ENCODE data around the gene SND1.

Gene SND1

GRCh38 chr7:127769696-127770400 is 117.9 kb downstream of the SND1 start:
- DNase-seq = no peak

DNA sequence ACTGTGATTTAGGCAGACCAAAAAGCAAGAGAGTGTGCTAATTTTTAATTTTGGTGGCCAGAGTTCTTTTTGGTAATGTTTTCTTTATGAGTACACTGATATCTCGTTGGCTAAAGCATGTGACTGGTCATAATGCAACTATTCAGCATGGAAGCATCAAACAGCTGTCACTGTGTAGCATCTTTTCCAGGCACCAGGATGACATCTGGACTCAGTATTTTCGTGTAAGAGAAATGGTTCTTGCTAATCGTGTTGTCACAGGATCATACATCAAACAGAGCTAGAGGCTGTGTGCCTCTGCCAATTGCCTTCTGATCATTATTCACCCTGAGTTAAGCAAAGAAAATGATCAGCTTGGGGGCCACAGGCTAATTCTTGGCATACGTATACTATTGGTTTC is 118.9 kb downstream of the SND1 start:
- no peak for DNase-seq

DNA sequence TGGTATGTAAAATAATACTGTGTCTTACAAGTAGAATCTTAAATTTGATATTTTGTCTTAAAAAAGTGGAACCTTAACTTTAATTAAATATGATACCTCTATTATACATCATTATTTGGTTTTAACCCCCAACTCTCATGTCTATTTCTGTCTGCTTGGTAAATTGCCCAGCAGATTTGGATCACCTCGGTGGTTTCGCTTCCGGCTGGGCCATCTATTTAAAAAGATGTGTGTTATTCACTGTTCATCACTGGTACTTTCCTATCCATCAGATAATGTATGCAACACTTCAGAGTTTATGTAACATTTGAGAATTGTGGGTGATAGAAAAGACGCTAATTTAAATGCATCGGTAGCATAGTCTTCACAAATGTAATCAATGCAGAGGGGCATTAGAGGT is 119.7 kb downstream of the SND1 start:
- DNase-seq = no peak

DNA sequence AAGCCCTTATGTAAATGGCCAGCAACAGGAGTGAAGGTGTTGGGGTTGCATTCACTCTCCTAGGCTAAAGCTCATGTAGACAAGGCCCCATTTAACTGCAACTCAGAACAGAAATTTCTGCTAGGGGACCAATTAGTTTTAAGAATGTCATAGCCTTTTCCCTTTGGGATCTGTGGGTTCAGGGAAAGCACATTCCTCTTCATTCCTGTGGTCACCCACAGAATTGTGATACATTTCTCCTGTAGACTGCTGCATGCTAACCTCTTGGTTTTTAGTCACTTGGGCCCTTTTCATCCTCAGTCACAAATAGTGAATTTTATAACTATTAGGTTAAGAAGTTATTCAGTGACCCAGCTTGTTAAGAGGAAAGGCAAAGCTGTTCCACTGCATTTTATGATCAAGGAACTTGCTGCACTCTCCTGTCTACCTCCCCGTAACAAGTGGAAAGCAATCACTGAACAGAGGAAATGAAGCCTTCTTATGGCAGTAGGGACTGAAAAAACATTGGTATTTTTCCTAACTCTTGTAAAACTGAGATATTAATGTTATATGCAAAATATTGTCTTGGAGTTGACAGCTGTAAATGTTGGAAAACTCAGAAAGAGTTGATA is 124.9 kb downstream of the SND1 start:
- DNase-seq = no peak

DNA sequence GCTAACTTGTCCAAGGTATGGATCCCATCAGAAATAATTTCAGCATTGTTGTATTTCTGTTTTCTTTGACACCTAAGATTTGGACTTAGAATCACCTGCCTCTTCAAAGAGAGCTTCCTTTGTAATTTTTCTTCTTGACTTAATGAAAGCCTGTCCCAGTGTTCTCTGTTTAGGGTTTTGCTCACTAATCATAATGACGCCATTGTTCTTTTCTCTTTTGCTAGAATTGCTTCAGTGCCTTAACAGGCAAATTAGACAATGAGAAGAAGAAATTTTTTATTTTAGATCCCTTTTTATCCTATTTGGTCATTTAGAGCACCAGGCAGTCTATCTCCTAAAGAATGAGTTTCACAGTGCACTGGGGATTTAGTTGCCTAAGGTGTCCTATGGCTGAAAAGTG is 128.5 kb downstream of the SND1 start:
- DNase-seq = no peak

GRCh38 chr7:127781081-127781480 is 129.1 kb downstream of the SND1 start:
- DNase-seq = peak; percentile 19 to 34

DNA sequence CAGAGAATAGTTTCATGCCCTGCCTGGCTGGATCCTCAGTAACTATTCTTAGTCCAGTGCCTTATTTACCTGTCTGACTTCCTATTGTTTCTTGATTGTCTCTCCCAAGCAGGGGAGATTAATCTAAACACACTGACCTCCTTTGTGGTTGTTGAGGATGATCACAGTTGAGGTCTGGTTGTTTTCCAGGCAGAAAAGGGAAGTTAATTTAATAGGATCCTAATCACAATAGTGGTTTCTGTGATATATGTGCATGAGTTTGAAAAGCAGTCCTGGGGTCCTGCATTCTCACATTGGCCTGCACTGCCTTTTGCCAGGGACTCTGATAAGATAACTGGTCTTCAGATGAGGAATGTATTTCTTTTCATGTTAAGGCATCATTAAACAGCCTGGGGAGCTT is 130.1 kb downstream of the SND1 start:
- peak; percentile 25 to 27 for DNase-seq

DNA sequence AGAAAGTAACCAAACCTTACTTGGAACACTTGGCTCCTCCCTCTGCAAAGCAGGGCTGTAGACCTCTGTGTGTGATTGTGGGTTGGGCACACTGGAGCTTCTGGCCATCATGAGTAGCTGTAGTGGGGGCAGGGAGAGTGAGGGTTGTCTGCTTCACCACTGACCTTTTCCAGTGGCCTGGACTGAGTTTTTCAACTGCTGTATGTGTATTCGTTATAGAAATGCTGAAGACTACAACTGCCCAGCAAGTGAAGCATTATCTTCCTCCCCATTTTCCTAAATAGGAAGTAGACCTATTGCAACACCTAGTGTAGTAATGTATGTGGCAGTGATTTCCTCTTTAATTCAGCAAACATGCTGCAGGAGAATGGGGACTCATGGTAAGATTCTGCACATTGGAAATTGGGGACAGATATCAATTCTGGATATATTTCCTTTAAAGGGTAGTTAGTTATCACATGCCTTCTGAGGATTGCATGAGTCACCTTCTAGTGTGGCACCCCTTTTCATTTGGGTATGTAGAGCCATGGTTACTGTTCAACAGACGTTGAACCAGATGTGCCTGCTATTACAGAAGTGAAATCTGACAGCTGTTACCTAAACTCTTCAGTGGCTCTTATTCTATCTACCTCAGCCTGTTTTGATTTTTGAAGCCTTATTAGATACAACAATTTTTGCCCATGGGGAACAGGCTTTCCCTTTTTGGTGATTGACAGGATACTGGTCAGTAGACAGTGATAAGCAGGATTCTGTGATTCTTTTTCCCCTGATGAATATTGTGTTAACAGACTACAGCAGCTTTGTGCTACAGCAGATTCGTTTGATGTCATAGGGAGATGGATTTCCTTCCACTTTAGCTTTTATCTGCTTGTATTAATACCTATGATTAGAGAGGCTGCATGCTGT is 130.9 kb downstream of the SND1 start:
- peak; percentile 77 to 92 for DNase-seq

DNA sequence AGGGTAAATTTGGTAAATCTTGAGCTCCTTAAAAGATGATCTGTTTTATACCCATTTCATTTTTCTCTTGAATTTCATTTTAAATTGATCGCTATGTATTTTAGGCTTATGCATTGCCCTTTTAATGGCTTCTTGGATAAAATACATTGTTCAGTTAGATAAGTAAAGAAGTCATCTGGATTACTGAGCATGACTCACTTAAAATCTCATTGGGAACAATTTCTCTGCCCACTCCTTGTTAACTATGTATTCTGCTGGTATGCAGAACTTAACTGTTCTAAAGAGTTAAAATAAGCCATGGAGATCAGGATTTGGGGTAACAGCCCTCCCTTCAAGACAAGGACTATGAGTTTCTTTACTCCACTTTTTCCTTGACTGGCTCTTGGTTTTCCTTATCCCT is 134.2 kb downstream of the SND1 start:
- no peak for DNase-seq

DNA sequence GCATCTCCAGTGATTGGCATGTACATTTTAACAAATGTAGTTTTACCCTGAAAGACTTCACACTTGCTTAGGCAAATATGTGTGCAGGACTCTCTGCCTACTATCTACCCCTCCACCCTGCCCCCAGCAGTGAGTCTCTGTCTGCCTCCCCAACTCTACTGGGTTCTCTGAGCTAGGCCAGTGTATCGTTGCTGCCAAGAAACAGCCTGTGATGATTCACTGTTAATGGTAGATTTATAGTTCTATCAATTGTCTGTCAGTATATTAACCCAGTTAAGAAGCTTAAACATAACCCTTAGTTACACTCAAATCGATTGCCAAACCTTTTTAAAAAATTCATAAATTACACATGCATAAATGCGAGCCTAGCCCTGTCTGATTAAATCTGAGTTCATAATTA is 137.0 kb downstream of the SND1 start:
- DNase-seq = no peak

GRCh38 chr7:127791446-127792189 is 139.6 kb downstream of the SND1 start:
- peak; percentile 17 to 55 for DNase-seq

- peak; percentile 11 to 20 for DNase-seq
Measured at GRCh38 chr7:127792528-127793342, 140.7 kb downstream of the SND1 start.

DNA sequence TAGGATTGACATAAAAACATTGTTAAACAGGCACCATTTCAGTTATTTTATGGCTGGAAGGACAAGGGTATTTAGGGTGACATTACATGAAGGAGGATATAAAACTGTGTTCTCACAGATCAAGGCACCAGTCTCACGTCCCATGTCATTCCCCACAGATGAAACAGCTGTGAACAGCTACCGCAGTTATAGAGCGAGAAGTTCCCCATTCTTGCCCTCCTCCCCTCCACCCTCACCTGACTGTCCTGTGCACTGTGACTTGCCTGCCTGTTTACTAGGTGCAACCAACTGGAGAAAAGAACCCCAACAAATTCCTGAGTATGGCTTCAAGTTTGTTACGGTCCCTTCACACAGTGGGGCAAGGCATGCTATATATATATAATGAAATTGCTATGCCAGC is 141.6 kb downstream of the SND1 start:
- peak in 1 of 2 donors; percentile 10 for DNase-seq

DNA sequence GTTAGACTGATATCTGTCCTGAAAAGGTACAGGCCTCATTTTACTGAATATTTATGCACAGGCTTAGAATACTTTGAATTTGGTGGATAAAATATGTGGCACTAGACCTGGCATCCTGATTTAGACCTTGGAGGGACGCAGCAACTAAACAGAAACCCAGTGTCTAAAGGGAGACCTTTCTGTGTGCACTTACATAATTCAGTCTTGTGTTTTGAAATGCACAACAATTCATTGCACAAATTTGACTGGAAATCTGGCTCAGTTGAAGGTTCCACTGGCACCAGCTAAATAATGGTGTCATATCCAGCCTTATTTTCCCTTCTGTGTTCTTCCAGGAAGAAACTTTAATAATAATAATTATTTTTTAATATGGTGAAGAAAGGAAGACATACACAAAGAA is 142.1 kb downstream of the SND1 start:
- DNase-seq = peak; percentile 16 to 55

GRCh38 chr7:127794551-127794950 is 142.6 kb downstream of the SND1 start:
- no peak for DNase-seq

GRCh38 chr7:127798023-127798422 is 146.0 kb downstream of the SND1 start:
- DNase-seq = peak; percentile 32 to 62

- DNase-seq = no peak
Measured at GRCh38 chr7:127798769-127799372, 146.9 kb downstream of the SND1 start.

- DNase-seq = no peak
Measured at GRCh38 chr7:127799535-127800305, 147.7 kb downstream of the SND1 start.

GRCh38 chr7:127802845-127803244 is 150.9 kb downstream of the SND1 start:
- DNase-seq = no peak

DNA sequence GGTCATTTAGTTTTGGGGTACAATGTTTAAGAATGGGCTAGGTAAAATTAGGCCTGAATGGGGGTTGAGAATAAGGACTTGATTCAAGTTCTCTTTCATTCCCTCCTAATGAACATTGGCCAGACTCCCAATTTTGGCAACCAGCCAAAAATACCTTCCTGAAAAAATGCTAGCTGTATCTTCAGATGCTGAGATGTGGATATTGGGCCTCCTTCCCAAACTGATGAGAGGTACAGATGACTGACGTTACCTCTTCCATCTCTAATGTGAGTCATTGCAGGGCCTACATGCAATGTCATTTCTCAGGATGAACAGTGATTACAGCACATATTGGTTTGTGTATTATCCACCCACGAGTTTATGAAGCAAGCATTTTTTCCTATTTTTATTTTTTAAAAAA is 151.6 kb downstream of the SND1 start:
- peak; percentile 16 to 29 for DNase-seq

DNA sequence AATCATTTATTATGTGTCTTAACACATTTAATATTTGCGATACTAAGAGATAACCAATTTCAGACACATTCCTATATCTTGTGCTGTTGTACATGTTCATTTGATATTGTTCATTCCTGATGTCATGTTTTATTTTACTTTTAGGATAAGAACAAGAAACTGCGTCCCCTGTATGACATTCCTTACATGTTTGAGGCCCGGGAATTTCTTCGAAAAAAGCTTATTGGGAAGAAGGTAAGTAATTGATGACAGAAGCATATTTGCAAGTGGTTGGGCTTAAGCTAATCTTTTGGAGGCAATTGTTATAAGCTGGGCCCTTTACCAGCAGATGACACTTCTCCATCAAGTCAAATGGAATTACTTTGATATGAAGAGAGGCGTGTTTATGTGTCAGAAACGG is 155.3 kb downstream of the SND1 start:
- no peak for DNase-seq
